Activated gamma-delta T cell treated with anti-CD3 and anti-CD28 coated beads, Interleukin-2, amount 50 U/mL, for 16 hours (primary cell): ENCODE data around the gene TGFBR3L.
"Not testable (repeated sequence)": the region's sequence is repeated elsewhere in the genome, so short reads cannot be mapped to it uniquely, and the experiment has no call there.

Experiments used
- DNase-seq: peaks from one replicate; pipeline ENCODE4 v3.0.0-alpha.2; 2020; ENCODE audit warnings: low read depth

The TGFBR3L gene

DNA sequence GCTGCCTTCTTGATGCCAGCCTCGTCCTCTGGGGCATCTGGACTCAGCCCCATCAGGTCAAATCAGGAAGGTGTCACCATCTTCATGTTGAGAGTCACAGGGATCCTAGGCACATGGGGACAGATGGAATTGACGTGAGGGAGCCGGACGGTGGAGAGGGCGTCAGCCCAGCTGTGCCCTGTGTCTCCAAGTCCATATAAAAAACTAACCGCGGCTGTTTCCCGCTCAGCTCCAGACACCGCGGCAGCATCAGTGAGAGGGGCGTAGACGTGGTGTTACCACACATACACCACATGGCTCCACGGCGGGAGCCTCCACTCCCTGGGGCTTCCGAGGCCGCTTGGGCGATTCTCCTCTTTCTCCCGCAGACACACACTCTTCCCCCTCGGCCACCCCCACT is 34.8 kb upstream of the TGFBR3L start:
- DNase-seq = no peak

DNA sequence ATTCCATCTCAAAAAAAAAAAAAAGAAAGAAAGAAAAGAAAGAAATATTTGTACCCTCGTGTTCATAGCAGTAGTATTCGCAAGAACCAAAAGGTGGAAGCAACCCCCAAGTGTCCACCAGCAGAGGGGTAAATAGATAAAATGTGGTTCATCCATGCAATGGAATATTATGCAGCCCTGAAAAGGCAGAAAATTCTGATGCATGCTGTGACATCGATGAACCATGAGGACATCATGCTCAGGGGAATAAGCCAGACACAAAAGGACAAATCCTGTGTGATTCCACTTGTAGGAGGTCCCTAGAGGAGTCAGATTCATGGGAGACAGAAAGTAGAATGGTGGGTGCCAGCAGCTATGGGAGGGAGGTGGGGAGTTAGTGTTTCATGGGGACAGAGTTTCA is 32.7 kb upstream of the TGFBR3L start:
- no peak for DNase-seq

DNA sequence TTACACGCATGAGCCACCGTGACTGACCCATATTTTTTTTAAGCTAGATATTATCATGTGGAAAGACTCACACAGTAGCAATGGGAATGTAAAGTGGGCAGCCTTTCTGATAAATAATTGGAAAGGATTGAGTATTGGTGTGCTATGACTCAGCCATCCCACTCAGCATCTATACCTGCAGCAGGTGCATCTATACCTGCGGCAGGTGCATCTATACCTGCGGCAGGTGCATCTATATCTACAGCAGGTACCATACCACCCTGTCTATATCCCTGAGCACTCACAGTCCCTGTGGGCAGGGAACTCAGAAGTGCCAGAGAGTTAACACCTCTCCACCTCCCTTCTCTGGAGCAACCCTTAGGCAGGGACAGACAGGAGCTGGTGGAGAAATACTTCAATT is 31.5 kb upstream of the TGFBR3L start:
- no peak for DNase-seq

DNA sequence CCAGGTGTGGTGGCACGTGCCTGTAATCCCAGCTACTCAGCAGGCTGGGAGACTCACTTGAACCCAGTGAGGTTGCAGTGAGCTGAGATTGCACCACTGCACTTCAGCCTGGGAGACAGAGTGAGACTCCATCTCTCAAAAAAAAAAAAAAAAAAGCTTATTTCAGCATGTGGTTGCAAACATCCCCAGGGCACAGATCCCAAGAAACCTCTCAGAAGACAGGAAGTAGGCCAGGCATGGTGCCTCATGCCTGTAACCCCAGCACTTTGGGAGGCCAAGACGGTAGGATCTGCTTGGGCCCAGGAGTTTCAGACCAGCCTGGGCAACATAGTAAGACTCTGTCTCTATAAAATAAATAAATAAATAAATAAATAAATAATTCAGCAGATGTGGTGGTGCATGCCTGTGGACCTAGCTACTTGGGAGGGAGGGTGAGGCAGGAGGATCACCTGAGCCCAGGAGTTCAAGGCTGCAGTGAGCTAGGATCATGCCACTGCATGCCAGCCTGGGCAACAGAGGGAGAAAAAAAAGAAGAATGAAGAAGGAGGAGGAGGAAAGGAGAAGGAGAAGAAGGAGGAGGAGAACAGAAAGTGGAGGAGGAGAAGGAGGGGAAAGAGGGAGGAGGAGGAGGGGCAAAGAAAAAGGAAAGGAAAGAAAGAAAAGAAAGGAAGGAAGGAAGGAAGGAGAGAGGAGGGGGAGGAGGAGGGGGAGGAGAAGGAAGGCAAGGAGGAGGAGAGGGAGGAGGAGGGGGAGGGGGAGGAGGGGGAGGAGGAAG is 30.6 kb upstream of the TGFBR3L start:
- DNase-seq = no peak

DNA sequence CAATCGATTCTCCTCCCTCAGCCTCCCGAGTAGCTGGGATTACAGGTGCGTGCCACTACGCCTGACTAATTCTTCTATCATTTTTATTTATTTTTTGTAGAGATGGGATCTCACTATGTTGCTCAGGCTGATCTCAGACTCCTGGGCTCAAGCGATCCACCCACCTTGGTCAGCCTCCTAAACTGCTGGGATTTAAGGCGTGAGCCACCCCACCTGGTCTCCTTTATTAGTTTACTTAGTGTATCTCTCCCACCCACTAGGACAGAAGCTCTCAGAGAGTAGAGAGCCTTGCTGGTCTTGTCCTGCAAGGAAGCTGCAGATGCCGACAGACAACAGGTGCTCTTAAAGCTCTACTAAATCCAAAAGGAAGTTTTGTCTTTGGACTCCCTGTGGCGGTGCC is 28.8 kb upstream of the TGFBR3L start:
- no peak for DNase-seq

DNA sequence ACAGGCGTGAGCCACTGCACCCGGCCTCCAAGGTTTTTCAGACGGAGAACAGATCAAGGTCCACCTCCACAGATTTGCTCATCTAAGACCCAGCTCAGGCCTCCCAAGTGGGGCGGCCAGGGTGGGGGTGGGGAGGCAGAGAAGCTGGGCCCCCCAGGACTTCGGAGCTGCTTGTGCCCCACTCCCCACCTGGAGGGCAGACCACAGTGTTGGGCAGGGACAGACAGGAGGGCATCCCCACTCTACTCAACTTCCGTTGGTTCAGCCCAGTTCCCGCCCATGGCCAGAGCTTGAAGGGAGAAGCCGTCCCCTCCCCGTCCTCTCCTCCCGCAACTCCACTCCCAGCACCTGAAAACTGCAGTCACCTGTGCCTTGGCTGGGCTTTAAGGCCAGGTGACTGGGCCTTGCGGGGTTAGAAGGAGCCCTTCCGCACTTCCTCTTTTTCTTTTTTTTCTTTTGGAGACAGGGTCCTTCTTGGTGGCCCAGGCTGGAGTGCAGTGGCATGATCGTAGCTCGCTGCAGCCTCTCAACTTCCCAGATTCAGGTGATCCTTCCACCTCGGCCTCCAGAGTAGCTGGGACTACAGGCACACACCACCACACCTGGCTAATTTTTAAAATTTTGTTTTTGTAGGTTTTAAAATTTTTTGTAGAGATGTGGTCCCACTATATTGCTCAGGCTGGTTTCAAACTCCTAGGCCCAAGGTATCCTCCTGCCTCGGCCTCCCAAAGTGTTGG is 27.1 kb upstream of the TGFBR3L start:
- DNase-seq = no peak

DNA sequence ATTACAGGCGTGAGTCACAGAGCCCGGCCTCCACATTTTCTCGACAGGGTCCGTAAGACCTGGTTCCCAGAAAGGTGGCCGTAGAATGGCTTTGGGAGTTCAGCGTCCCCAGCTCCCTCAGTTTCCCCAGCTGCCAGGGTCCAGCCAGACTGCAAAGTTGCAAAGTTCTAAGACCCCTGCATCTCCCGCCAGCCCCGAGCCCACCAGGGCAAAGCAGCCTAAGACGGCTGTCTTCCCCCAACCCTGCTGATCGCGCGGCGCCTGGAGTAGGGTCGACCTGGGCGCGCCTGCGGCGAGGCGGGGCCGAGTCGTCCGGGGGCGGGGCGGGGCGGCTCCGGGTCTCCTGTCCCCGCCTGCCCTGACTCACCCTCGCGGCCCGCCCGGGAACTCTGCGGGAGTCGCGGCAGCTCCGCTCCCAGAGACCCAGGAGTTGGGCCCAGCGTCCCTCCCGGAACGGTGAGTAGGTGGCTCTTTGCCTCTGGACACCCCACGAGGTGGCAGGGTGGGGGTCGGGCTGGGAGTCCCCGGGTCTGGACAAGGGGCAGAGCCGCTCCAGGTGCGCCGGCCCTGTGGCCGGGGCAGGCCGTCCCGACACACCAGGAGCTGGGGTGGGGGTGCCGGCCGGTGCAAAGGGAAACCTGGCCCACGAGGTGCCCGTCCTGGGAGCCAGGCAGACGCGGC is 26.3 kb upstream of the TGFBR3L start, which contains the start of gene LRRC8E:
Gene LRRC8E, plus strand, starts transcription at position 366 of the 681 bp plus-strand sequence. CDS start 7,094 bp downstream, outside the sequence.
- DNase-seq = no peak

DNA sequence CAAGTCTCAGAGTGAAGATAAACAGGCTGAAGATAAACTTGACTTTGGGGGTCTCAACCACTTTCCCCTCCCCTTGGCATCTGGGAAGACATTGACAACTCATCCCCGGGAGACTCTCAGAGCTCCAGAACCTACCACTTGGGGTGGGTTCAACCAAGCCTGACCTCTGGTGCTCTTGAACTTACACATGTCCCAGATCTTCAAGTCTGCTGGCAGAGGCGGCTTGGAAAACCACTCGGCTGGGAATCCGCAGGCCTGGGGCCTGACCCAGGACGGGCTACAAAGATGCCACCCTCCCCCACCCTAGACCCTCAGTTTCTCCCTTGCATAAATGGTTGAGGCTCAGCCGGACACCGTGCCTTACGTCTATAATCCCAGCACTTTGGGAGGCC is 25.8 kb upstream of the TGFBR3L start:
- DNase-seq = no peak

DNA sequence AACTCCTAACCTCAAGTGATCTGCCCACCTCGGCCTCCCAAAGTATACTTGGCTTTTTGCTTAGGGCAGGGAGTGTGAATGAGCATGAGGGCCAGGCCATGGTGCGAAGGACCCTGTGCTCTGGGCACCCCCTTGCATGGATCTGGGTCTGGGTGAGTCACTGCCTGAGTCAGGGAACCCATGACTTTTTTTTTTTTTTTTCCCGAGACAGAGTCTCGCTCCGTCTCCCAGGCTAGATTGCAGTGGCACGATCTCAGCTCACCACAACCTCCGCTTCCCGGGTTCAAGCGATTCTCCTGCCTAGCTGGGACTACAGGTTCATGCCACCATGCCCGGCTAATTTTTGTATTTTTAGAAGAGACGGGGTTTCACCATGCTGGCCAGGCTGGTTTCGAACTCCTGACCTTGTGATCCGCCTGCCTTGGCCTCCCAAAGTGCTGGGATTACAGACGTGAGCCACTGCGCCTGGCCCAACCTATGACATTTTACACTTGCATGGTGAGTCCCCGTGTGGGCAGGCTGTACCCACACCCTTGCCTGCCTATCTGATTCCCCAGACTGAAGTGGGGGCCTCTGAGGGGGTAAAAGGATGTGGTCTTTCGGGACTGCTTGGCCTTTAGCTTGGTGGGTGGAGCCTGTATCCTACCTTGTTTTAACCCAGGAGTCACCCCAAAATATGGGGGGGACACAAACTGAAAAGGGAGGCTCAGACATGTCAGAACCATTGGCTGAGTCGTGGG is 21.1 kb upstream of the TGFBR3L start:
- DNase-seq = not testable (repeated sequence)

DNA sequence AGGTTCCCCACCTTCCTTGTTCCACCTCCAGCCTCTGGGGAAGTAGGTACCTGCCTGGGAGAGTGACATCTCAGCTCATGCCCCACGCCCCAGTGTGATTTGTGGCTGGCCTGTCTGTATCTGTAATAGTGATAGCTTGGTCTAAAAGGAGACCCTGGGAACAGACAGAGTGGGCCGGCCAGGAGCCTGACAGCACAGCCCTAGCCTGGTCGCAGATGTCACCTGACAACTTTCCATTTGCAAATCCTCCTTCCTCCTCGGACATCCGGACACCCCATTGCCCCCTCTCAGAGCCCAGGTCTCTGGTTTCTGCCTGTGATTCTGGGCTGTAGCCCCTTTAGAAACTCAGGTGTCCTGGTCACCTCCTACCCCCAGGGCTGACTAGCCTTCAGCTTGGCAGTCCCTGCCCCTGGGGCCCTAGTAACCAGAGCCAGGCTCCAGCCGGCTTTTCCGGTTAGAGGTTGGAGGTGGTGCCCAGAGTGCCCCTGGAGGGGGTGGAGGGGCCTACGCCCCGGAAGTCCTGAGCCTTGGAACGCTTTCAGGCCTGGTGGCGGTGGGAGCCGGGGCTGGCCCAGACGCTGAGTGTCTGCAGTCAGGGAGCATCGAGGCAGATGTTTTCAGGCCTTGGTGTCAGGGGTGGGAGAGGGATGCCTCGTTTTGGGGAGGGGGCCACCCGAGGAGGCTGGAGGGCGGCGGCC is 19.9 kb upstream of the TGFBR3L start:
- no peak for DNase-seq

DNA sequence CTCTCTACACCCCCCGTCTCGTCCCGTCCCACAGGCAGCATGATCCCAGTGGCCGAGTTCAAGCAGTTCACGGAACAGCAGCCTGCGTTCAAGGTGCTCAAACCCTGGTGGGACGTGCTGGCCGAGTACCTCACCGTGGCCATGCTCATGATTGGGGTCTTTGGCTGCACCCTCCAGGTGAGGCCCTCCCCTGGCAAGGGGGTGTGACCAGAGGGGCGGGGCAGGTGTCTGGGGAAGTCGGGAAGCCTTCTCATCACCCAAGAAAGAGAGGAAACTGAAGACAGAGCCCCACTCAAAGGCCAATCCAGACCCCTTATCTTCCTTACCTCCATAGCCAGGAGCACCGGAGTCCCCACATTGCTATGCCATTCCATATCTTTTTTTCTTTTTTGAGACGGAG is 19.1 kb upstream of the TGFBR3L start:
- no peak for DNase-seq

DNA sequence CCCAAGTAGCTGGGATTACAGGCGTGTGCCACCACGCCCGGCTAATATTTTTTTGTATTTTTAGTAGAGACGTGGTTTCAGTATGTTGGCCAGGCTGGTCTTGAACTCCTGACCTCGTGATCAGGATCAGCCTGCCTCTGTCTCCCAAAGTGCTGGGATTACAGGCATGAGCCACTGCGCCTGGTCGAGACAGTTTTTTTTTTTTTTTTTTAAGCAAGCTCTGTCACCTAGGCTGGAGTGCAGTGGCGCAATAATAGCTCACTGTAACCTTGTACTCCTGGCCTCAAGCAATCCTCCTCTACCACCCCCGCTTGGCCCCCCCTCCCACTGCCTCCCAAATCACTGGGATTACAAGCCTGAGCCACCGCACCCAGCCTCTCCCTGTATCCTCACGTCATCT is 17.3 kb upstream of the TGFBR3L start:
- no peak for DNase-seq

DNA sequence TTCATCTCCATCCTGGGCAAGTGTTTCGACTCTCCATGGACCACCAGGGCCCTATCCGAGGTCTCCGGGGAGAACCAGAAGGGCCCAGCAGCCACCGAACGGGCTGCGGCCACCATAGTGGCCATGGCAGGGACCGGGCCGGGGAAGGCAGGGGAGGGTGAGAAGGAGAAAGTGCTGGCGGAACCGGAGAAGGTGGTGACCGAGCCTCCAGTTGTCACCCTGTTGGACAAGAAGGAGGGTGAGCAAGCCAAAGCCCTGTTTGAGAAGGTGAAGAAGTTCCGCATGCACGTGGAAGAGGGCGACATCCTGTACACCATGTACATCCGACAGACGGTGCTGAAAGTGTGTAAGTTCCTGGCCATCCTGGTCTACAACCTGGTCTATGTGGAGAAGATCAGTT is 15.7 kb upstream of the TGFBR3L start:
- DNase-seq = no peak

DNA sequence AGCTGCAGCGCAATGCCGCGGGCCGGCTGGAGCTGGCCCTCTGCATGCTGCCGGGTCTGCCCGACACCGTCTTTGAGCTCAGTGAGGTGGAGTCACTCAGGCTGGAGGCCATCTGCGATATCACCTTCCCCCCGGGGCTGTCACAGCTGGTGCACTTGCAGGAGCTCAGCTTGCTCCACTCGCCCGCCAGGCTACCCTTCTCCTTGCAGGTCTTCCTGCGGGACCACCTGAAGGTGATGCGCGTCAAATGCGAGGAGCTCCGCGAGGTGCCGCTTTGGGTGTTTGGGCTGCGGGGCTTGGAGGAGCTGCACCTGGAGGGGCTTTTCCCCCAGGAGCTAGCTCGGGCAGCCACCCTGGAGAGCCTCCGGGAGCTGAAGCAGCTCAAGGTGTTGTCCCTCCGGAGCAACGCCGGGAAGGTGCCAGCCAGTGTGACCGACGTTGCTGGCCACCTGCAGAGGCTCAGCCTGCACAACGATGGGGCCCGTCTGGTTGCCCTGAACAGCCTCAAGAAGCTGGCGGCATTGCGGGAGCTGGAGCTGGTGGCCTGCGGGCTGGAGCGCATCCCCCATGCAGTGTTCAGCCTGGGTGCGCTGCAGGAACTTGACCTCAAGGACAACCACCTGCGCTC is 14.8 kb upstream of the TGFBR3L start:
- DNase-seq = no peak

DNA sequence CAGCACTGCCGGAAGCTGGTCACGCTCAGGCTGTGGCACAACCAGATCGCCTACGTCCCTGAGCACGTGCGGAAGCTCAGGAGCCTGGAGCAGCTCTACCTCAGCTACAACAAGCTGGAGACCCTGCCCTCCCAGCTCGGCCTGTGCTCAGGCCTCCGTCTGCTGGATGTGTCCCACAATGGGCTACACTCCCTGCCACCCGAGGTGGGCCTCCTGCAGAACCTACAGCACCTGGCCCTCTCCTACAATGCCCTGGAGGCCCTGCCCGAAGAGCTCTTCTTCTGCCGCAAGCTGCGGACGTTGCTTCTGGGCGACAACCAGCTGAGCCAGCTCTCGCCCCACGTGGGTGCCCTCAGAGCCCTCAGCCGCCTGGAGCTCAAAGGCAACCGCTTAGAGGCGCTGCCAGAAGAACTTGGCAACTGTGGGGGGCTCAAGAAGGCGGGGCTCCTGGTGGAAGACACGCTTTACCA is 14.2 kb upstream of the TGFBR3L start:
- DNase-seq = no peak

DNA sequence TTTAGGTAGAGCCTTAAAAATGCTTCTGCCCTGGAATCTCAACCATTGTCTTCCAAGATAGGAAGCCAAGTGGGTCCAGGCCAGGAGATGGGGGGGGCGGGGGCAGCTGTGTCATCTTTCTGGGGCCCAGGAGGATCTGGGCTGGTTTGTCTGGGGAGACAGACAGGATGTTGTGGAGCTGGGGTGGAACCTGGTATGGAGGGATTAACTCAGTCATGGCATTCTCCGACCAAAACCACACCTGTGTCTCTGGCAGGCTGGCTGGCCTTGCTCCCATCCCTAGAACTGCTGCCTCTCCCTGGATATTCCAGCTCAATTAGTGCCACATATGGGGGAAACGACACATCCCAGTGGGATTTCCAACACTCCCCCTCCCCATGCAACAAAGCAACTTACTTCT is 13.7 kb upstream of the TGFBR3L start:
- no peak for DNase-seq

DNA sequence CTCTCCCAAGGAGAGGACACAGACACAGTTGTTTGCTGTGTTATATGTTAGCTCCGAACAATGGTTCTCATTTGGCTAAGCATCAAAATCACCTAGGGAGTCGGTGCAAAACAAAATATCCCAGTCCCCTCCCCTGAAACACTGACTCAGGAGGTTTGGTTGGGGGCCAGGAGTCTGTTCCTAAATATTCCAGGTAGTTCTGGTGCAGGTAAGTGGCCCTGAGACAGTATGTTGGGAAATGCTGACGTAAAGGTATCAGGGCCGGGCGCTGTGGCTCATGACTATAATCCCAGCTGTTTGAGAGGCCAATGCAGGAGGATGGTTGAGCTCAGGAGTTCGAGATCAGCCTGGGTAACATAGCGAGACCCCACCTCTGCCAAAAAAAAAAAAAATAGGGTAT is 13.3 kb upstream of the TGFBR3L start:
- no peak for DNase-seq

DNA sequence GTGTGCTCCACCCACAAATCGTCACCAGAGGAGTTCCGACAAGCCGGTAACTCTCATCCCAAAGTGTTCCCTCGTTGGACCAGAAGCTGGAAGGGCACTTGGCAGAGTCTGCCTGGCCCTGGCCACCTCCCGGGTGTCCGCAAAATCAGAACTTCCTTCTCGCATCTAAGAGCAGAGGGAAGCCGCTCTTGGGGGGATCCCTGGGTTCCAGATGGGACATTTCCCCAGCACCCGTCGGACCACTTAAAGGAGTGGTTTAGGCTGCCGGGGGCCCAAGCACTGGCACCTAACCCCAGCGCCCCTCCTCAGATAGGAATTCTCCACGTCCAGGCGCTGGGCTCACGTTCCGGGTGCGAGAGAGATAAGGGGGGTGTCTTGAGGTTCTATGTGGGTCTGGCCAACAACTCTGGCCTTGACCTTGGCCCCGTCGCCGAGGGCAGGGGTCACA is 11.8 kb upstream of the TGFBR3L start:
- DNase-seq = no peak

DNA sequence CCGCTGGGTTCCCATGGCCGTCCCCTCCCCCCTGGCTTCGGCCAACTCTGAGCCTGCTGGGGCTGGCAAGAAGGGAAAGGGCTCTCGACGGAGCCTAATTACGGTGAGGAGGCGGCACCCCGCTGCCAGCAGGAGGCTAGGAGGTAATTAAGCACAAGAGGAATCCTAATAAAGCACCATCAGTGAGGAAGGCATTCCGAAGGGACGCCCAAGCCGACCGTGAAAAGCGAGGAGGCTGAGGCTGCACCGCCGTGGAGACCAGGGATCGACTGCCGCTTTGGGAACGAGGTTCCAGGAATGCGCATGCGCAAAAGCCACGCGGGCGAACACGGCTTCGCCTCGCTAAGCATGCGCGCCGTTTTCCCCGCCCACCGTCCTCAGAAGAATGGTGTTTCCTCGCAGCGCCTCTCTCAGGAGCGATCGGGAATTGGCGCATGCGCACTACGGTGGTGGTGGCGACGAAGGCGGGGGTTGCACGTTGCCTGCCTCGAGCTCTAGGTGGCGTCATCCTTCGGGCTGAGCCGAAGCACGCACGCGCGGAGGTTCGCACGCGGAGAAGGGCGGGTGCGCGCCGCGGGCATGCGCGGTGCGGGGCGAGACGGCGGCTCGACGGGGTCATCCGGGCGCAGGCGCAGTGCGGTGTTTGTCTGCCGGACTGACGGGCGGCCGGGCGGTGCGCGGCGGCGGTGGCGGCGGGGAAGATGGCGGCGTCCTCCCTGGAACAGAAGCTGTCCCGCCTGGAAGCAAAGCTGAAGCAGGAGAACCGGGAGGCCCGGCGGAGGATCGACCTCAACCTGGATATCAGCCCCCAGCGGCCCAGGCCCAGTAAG is 11.2 kb upstream of the TGFBR3L start, which contains the start of gene MAP2K7:
Gene MAP2K7, plus strand, starts transcription at position 634 of the 830 bp plus-strand sequence. Its CDS starts 68 bp downstream, at position 702.
- peak; percentile 100 for DNase-seq
